Caki2 (cell line): ENCODE results near the gene IFITM10. TPM values are rescaled to one million over a fixed set of nuclear protein-coding genes. Genes with fewer than 3 reads are reported as not detected.

Source experiments
- DNase-seq: peaks from one replicate; pipeline ENCODE4 v3.0.0-alpha.2; 2015; ENCODE audit warnings: low read depth
- in situ Hi-C: cut with HindIII; loops from 2 replicates; pipeline ENCODE4 v1.10.0; 2016; ENCODE audit warnings: low sequenced_read_pairs, low pct_unique_long_range_greater_than_20kb, mixed read lengths
- total RNA-seq: library from RNA; depleted of rRNA; stranded (reverse); fragments of >200 nt; shearing (Covaris generic); gene quantifications from 2 replicates; pipeline ENCODE4 v1.2.3, GENCODE V29; 2014; ENCODE audit warnings: low replicate concordance

IFITM10 gene
- total RNA-seq, 1 experiment from 2014 or later, result 2.7 TPM

DNA sequence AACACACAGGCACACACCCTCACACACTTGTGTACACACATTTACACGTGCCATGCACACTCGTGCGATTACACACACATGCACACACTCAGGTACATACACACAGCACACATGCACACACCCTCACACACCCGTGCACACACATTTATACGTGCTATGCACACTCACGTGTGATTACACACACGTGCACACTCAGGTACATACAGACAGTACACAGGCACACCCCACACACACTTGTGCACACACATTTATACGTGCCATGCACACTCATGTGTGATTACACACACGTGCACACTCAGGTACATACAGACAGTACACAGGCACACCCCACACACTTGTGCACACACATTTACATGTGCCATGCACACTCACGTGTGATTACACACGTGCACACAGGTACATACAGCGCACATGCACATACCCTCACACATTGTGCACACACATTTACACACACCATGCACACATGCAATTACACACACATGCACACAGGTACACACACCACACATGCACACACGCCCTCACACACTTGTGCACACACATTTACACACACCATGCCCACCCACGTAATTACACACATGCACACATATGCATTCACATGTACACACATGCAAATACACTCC, 4.6 kb downstream of the IFITM10 start:
- no peak for DNase-seq
- in situ Hi-C loops, result no loop called here

GRCh38 chr11:1744891-1745700, 5.3 kb downstream of the IFITM10 start:
- in situ Hi-C loops, result no loop called here
- no peak for DNase-seq

GRCh38 chr11:1744137-1744886, 6.1 kb downstream of the IFITM10 start:
- in situ Hi-C loops, result no loop called here
- no peak for DNase-seq

GRCh38 chr11:1743585-1744136, 6.7 kb downstream of the IFITM10 start:
- no peak for DNase-seq
- in situ Hi-C loops, result no loop called here

DNA sequence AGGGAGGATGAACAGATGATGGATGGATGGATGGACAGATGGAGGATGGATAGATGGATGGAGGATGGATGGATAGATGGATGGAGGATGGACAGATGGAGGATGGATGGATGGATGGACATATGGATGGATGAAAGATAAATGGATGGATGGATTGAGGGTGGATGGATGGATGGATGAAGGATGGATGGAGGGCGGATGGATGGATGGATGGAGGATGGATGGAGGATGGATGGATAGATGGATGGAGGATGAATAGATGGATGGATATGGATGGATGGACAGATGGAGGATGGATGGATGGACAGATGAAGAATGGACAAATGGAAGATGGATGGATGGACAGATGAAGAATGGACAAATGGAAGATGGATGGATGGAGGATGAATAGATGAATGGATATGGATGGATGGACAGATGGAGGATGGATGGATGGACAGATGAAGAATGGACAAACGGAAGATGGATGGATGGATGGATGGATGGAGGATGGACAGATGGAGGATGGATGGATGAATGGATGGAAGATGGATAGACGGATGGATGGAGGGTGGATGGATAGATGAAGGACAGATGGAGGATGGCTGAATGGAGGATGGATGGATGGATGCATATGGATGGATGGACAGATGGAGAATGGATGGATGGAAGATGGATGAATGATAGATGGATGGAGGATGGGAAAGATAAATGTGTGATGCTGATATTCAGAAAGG, 7.4 kb downstream of the IFITM10 start:
- DNase-seq, result no peak
- in situ Hi-C loops, result no loop called here

DNA sequence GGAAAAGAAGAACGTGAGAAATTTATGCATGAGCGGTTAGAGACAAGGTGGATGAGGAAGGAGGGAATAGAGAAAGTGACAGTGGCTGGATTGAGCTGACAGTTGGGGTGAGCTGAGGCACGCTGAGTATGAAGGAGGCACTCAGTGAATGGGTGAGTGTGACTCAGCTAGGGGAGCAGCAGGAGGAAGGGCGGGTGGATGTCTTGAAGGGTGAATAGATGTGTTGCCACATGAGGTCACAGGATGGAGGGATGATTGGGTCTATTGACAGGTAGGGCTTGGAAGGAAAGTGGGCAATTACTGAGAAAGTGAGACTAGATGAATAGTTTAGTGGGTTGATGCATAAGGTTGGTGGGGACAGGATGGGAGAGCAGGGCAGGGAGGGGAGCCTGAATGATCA, 8.0 kb downstream of the IFITM10 start:
- in situ Hi-C loops, result no loop called here

GRCh38 chr11:1741741-1742140, 8.7 kb downstream of the IFITM10 start:
- in situ Hi-C loops, result no loop called here
- no peak for DNase-seq

More for the DNA sequence above, 8.0 kb downstream of the IFITM10 start:
- no peak for DNase-seq

- DNase-seq, result no peak
- in situ Hi-C loops, result no loop called here
Measured at GRCh38 chr11:1740786-1741530, 9.4 kb downstream of the IFITM10 start.

GRCh38 chr11:1739576-1739975, 10.8 kb downstream of the IFITM10 start:
- in situ Hi-C loops, result no loop called here
- no peak for DNase-seq

DNA sequence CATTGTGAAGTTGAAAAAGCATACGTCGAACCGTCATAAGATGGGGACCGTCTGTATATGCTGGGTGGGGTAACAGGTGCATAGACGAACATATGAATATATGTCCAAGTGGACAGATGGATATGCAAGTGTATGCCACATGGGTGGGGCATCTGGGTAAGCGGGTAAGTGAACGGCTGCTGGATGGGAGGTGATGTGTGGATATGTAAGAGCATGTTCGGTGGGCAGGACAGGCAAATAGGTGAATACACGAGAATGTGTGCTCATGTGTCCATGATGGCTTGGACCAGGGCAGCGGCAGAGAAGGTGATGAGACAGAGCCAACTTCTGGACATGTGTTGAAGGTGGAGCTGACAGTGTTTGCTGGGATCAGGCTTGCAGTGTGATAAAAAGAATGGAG, 12.0 kb downstream of the IFITM10 start:
- in situ Hi-C loops, result no loop called here
- no peak for DNase-seq

GRCh38 chr11:1737080-1737757, 13.2 kb downstream of the IFITM10 start:
- DNase-seq, result no peak
- in situ Hi-C loops, result no loop called here

DNA sequence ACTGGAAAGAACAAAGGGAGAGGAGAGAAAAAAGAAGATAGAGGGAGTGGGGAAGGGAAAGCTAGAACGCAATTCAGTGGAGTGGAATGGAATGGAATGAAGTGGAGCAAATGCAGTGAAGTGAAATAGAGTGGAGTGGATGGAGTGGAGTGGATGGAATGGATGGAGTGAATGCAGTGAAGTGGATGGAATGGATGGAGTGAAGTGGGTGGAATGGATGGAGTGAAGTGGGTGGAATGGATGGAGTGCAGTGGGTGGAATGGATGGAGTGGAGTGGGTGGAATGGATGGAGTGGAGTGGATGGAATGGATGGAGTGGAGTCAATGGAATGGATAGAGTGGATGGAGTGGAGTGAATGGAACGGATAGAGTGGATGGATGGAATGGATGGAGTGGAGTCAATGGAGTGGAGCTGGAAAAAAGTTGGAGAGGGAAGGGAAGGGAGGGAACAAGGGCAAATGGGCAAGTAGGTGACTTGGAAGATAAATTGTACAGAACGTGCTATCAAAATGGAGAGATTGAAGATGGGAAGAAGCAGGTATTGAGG, 13.9 kb downstream of the IFITM10 start:
- no peak for DNase-seq
- in situ Hi-C loops, result no loop called here

- in situ Hi-C loops, result no loop called here
Measured at GRCh38 chr11:1735271-1735670, 15.1 kb downstream of the IFITM10 start.

DNA sequence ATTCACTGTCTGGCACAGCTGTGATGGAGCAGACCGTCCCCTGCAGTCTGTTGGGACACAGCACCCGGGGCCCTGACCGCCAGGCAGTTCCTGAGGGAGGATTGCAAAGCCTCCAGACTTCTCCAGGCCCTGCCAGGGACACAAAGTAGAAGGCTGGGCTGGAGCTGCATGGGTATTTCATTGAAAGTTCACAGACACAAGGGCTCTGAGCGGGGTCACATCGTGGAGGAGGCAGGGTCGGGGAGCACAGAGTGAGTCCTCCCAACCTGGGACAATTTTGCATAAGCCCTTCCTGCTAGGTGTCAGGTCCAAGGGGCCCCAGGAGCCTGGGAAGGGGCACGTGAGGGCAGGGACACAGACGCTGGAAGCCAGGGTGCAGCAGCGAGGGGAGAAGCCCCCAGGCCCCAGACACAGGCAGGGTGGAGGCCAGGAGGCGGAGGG, 15.7 kb downstream of the IFITM10 start:
- in situ Hi-C loops, result no loop called here

More at GRCh38 chr11:1735271-1735670, 15.1 kb downstream of the IFITM10 start:
- DNase-seq, result no peak

DNA sequence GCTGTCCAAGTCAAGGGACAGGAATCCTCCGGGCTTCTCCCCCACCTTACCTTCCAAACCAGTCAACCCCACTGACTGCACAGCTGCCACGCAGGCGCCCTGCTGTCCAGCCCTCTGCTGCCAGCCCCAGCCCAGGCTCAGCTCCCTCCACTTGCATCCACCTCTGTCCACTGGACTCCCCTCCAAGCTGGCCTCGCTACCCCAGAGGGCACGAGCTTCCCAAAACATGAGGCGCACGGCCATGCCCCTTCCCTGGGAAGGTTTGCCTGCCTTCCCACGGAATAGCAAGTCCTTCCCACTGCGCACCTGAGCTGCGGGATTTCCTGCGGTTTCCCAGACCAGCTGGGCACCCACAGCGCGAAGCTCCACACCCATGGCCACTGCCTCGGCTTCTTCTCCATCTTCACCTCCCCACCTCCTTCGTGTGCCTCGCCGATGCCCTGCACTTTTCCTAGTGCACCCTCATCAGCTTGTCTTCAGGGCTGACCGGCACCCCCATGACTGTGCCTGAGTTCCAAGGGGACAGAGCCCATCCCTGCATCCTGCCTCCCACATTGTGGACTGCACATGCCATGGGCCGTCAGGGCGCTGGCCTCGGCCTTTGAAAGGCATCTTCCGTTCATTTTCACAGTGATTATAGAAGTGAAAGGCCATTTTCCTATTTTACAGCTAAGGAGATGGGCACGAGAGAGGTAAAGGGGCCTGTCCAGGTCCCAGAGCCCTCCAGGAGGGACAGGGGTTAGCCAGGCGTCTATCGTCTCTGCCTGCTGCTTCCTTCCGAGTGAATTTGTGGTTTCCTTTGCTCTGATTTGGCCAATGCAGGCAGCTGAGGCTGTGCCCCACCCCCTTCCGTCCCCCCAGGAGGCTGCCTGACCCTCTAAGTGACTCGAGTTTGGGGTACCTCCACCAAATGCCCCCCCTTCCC, 16.4 kb downstream of the IFITM10 start:
- in situ Hi-C loops, result no loop called here
- no peak for DNase-seq

More for the DNA sequence above, 15.7 kb downstream of the IFITM10 start:
- no peak for DNase-seq
